H1 (cell line): ENCODE measurements around the gene TENT4B. TPM values are rescaled to one million over a fixed set of nuclear protein-coding genes. Genes with fewer than 3 reads are reported as not detected.

Experiments
- BCL11A ChIP-seq, 2 experiments: IDR thresholded peaks; one replicate each; pipeline ENCODE4 v1.6.1; 2011; ENCODE audit warnings: low read depth in 2 of 2, low read length in 2 of 2, mild to moderate bottlenecking in 2 of 2
- CHD1 ChIP-seq: IDR thresholded peaks from 2 replicates; pipeline ENCODE4 v1.6.1; 2012; ENCODE audit warnings: low read depth, low read length, improper control_type of control experiment
- EP300 ChIP-seq, 2 experiments: IDR thresholded peaks; 1 replicate in 1 of 2; 2 replicates in 1 of 2; pipeline ENCODE4 v1.6.1; 2011 to 2012; ENCODE audit warnings: low read depth in 2 of 2, low read length in 2 of 2, mild to moderate bottlenecking in 2 of 2, borderline replicate concordance in 1 of 2, inconsistent platforms in 1 of 2, moderate library complexity in 1 of 2
- FOSL1 ChIP-seq: IDR thresholded peaks from 2 replicates; pipeline ENCODE4 v1.6.1; 2011; ENCODE audit warnings: mild to moderate bottlenecking, low read depth, low read length, moderate library complexity; ENCODE audit not compliant: insufficient read depth
- GTF2F1 ChIP-seq: IDR thresholded peaks from 2 replicates; pipeline ENCODE4 v1.6.1; 2012; ENCODE audit warnings: low read depth, low read length, improper control_type of control experiment, borderline replicate concordance
- HDAC2 ChIP-seq, 2 experiments: fragments of 300-600 bp in 1 of 2; sonication (generic) in 1 of 2; IDR thresholded peaks; 2 replicates each; pipeline ENCODE4 v1.6.1; 2011 to 2012; ENCODE audit warnings: low read depth in 2 of 2, low read length in 2 of 2, mild to moderate bottlenecking in 2 of 2, moderate library complexity in 2 of 2, borderline replicate concordance in 1 of 2, inconsistent platforms in 1 of 2
- MAFK ChIP-seq: IDR thresholded peaks from 2 replicates; pipeline ENCODE4 v1.6.1; 2012; ENCODE audit warnings: low read depth, mild to moderate bottlenecking, improper control_type of control experiment, low read length
- NANOG ChIP-seq: IDR thresholded peaks from 2 replicates; pipeline ENCODE4 v1.6.1; 2011; ENCODE audit warnings: low read length, low read depth, mild to moderate bottlenecking, inconsistent platforms; ENCODE audit not compliant: insufficient read depth, poor library complexity, severe bottlenecking
- RBBP5 ChIP-seq: IDR thresholded peaks from 2 replicates; pipeline ENCODE4 v1.7.1; 2012; ENCODE audit warnings: low read depth, mild to moderate bottlenecking, inconsistent platforms, low read length, moderate library complexity, borderline replicate concordance
- RFX5 ChIP-seq: IDR thresholded peaks from 2 replicates; pipeline ENCODE4 v1.6.1; 2011; ENCODE audit warnings: low read depth, low read length, improper control_type of control experiment, borderline replicate concordance
- RNF2 ChIP-seq: fragments of 200-900, 300-1000 bp; sonication (generic); IDR thresholded peaks from 2 replicates; pipeline ENCODE4 v1.7.1; 2016; ENCODE audit warnings: borderline replicate concordance, low read depth, mild to moderate bottlenecking, antibody characterized with exemption, low read length; ENCODE audit not compliant: poor library complexity, severe bottlenecking; ENCODE audit errors: missing control alignments
- SIN3A ChIP-seq, 2 experiments: IDR thresholded peaks in 1 of 2; conservative IDR thresholded peaks in 1 of 2; 2 replicates each; pipeline ENCODE4 v1.6.1; 2011 to 2012; ENCODE audit warnings: low read length in 2 of 2, improper control_type of control experiment in 1 of 2, low read depth in 1 of 2, mild to moderate bottlenecking in 1 of 2
- SIRT6 ChIP-seq: IDR thresholded peaks from one replicate; pipeline ENCODE4 v1.7.1; 2012; ENCODE audit warnings: low read length, inconsistent platforms
- SIX5 ChIP-seq: IDR thresholded peaks from 2 replicates; pipeline ENCODE4 v1.6.1; 2011; ENCODE audit warnings: mild to moderate bottlenecking, low read depth, low read length
- SP2 ChIP-seq: IDR thresholded peaks from 2 replicates; pipeline ENCODE4 v1.6.1; 2012; ENCODE audit warnings: mild to moderate bottlenecking, low read length, inconsistent platforms
- TAF7 ChIP-seq: optimal IDR thresholded peaks from 2 replicates; pipeline ENCODE3; 2011; ENCODE audit warnings: low read depth, mild to moderate bottlenecking, inconsistent platforms, low read length, moderate library complexity, borderline replicate concordance
- YY1 ChIP-seq: IDR thresholded peaks from 2 replicates; pipeline ENCODE4 v1.6.1; 2011; ENCODE audit warnings: low read depth, mild to moderate bottlenecking, low read length
- polyA plus RNA-seq, 7 experiments: library from polyadenylated mRNA; depleted of rRNA in 3 of 7; stranded (reverse) in 5 of 7; unstranded in 2 of 7; fragments of >200 nt in 5 of 7; fragments of 200-250 nt in 2 of 7; gene quantifications; 1 replicate in 5 of 7; 2 replicates in 1 of 7; 4 replicates in 1 of 7; pipeline versions ENCODE4 v1.2.1 to v1.2.3, GENCODE V29; 2011 to 2013; ENCODE audit warnings: missing spikeins in 2 of 7, mixed read lengths in 2 of 7
- total RNA-seq: library from RNA; stranded (reverse); fragmentation: NEBNext Ultra II Directional; extraction: Animal tissue kit (Norgen Biotek cat#: 25700); gene quantifications from 2 replicates; pipeline ENCODE4 v1.2.1, GENCODE V29; 2021
- TF ChIP-seq, protein P1 (sequence below): IDR thresholded peaks from 2 replicates; pipeline ENCODE4 v1.6.1; 2011; ENCODE audit warnings: low read depth, mild to moderate bottlenecking, low read length; ENCODE audit not compliant: insufficient read depth
- TF ChIP-seq, protein P2 (sequence below): IDR thresholded peaks from 2 replicates; pipeline ENCODE4 v1.6.1; 2011; ENCODE audit warnings: low read length, improper control_type of control experiment
- TF ChIP-seq, protein P3 (sequence below): IDR thresholded peaks from 2 replicates; pipeline ENCODE4 v1.6.1; 2012; ENCODE audit warnings: inconsistent platforms

Gene TENT4B
- total and polyA plus RNA-seq, 2 of the 8 experiments (the other 6 are each of a cell fraction or from before 2014, with no cell fraction given), result 4.2 to 15.7 TPM

DNA sequence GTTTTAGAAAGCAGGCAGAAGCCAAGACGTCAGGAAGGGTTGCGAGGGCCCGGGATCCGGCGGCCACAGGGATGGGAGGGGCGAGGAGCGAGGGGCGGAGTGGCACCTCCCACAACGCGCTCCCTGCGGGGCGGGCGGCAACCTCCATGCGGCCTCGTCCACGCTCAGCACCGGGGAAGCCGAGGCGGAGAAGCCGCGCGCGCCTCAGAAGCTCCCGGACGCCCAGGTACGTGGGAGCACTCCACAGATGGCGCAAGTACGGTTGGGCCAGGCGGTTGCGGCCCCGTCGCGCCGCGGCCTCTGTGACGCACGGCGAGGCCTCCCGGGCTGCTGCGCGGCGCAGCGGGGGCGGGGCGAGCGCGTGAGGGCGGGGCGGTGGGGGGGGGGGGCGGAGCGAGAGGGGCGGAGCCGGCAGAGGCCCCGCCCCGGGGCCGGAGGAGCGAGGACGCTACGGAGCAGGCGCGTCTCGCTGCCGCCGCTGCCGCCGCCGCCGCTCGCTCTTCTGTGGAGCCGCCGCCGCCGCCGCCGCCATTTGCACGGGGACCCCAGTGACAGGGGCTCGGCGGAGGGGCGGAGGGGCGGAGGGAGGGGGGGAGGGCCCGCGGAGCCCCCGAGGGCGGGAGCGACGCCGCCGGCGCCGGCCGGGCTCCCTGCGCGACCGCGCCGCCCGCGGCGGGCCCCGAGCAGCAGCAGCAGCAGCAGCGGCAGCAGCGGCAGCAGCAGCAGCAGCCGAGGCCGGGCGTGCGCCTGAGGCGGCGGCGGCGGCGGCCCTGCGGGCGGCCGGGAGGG lies at the start of gene TENT4B (continued):
- TF ChIP-seq FOSL1 (no peak), EP300 (IDR thresholded peaks at IDR 0.05; ENCODE audit: borderline replicate concordance in 1 of 2, low read depth in 2 of 2, low read length in 2 of 2) (no peak), SIRT6 (no peak), NANOG (no peak), SIX5 (no peak), RBBP5 (peak; percentile 67; the same call in 1 of the 2 replicates), HDAC2 (IDR thresholded peaks at IDR 0.05; ENCODE audit: borderline replicate concordance in 1 of 2, low read depth in 2 of 2, low read length in 2 of 2) (no peak; a peak in 1 of 4 replicates), MAFK (no peak), SP2 (no peak), GTF2F1 (no peak), RNF2 (no peak), SIN3A (conservative IDR thresholded peaks at IDR 0.05 in 1 of 2, IDR thresholded peaks at IDR 0.05 in 1 of 2; ENCODE audit: low read depth in 1 of 2, low read length in 2 of 2) (0 out of 4 replicates have a peak, but pooled peaks of 1 of the 2 experiments have one; percentile 22), TAF7 (peak; percentile 17), YY1 (no peak), BCL11A (IDR thresholded peaks at IDR 0.05; ENCODE audit: low read depth in 2 of 2, low read length in 2 of 2) (no peak), CHD1 (no peak), RFX5 (no peak)
- TF ChIP-seq, protein P1, sequence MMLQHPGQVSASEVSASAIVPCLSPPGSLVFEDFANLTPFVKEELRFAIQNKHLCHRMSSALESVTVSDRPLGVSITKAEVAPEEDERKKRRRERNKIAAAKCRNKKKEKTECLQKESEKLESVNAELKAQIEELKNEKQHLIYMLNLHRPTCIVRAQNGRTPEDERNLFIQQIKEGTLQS, result no peak
- TF ChIP-seq, protein P2, sequence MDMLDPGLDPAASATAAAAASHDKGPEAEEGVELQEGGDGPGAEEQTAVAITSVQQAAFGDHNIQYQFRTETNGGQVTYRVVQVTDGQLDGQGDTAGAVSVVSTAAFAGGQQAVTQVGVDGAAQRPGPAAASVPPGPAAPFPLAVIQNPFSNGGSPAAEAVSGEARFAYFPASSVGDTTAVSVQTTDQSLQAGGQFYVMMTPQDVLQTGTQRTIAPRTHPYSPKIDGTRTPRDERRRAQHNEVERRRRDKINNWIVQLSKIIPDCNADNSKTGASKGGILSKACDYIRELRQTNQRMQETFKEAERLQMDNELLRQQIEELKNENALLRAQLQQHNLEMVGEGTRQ, result no peak
- TF ChIP-seq, protein P3, sequence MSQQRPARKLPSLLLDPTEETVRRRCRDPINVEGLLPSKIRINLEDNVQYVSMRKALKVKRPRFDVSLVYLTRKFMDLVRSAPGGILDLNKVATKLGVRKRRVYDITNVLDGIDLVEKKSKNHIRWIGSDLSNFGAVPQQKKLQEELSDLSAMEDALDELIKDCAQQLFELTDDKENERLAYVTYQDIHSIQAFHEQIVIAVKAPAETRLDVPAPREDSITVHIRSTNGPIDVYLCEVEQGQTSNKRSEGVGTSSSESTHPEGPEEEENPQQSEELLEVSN, result no peak
